Measurements from ENCODE around the gene KCNQ1OT1. TPM values are rescaled to one million over a fixed set of nuclear protein-coding genes. Genes with fewer than 3 reads are reported as not detected.
A peak's percentile ranks its signal among the peaks of the same experiment; 100 is the strongest.

KCNQ1OT1 gene
- total and polyA plus RNA-seq, 9 of the 15 experiments (the other 6 are each of a cell fraction or from before 2014, with no cell fraction given) = 0.04 to 2.3 (median 0.74) TPM

DNA sequence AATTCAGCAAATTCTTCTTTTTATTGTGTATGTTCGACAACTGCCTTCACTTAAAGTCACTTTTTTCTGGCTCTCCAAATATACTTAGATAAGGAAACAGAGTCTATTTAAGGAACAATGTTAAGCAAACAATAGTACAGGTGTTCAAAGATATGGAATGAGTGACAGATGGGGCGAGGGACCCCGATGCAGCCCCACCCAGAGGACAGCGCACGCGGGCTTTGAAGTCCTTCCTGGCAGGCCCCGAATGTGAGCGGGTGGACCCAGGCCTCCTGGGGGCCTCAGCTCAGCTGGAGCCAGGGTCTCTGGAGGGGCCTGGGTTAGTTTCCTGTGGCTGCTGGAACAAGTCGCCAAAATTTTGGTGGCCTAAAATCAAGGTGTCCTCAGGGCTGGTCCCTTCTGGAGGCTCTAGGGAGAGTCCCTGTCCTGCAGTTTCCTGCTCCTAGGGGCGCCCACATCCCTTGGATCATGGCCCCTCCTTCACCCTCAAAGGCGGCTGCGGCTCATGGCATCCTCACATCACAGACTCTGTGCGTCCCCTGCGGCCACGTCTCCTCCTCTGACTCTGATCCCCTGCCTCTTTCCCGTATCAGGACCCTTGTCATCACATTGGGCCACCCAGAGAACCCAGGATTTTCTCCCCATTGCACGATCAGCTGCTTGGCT, 40.6 kb upstream of the KCNQ1OT1 start (continued):
- TF ChIP-seq, protein P1, sequence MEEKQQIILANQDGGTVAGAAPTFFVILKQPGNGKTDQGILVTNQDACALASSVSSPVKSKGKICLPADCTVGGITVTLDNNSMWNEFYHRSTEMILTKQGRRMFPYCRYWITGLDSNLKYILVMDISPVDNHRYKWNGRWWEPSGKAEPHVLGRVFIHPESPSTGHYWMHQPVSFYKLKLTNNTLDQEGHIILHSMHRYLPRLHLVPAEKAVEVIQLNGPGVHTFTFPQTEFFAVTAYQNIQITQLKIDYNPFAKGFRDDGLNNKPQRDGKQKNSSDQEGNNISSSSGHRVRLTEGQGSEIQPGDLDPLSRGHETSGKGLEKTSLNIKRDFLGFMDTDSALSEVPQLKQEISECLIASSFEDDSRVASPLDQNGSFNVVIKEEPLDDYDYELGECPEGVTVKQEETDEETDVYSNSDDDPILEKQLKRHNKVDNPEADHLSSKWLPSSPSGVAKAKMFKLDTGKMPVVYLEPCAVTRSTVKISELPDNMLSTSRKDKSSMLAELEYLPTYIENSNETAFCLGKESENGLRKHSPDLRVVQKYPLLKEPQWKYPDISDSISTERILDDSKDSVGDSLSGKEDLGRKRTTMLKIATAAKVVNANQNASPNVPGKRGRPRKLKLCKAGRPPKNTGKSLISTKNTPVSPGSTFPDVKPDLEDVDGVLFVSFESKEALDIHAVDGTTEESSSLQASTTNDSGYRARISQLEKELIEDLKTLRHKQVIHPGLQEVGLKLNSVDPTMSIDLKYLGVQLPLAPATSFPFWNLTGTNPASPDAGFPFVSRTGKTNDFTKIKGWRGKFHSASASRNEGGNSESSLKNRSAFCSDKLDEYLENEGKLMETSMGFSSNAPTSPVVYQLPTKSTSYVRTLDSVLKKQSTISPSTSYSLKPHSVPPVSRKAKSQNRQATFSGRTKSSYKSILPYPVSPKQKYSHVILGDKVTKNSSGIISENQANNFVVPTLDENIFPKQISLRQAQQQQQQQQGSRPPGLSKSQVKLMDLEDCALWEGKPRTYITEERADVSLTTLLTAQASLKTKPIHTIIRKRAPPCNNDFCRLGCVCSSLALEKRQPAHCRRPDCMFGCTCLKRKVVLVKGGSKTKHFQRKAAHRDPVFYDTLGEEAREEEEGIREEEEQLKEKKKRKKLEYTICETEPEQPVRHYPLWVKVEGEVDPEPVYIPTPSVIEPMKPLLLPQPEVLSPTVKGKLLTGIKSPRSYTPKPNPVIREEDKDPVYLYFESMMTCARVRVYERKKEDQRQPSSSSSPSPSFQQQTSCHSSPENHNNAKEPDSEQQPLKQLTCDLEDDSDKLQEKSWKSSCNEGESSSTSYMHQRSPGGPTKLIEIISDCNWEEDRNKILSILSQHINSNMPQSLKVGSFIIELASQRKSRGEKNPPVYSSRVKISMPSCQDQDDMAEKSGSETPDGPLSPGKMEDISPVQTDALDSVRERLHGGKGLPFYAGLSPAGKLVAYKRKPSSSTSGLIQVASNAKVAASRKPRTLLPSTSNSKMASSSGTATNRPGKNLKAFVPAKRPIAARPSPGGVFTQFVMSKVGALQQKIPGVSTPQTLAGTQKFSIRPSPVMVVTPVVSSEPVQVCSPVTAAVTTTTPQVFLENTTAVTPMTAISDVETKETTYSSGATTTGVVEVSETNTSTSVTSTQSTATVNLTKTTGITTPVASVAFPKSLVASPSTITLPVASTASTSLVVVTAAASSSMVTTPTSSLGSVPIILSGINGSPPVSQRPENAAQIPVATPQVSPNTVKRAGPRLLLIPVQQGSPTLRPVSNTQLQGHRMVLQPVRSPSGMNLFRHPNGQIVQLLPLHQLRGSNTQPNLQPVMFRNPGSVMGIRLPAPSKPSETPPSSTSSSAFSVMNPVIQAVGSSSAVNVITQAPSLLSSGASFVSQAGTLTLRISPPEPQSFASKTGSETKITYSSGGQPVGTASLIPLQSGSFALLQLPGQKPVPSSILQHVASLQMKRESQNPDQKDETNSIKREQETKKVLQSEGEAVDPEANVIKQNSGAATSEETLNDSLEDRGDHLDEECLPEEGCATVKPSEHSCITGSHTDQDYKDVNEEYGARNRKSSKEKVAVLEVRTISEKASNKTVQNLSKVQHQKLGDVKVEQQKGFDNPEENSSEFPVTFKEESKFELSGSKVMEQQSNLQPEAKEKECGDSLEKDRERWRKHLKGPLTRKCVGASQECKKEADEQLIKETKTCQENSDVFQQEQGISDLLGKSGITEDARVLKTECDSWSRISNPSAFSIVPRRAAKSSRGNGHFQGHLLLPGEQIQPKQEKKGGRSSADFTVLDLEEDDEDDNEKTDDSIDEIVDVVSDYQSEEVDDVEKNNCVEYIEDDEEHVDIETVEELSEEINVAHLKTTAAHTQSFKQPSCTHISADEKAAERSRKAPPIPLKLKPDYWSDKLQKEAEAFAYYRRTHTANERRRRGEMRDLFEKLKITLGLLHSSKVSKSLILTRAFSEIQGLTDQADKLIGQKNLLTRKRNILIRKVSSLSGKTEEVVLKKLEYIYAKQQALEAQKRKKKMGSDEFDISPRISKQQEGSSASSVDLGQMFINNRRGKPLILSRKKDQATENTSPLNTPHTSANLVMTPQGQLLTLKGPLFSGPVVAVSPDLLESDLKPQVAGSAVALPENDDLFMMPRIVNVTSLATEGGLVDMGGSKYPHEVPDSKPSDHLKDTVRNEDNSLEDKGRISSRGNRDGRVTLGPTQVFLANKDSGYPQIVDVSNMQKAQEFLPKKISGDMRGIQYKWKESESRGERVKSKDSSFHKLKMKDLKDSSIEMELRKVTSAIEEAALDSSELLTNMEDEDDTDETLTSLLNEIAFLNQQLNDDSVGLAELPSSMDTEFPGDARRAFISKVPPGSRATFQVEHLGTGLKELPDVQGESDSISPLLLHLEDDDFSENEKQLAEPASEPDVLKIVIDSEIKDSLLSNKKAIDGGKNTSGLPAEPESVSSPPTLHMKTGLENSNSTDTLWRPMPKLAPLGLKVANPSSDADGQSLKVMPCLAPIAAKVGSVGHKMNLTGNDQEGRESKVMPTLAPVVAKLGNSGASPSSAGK (IDR thresholded peaks at IDR 0.05) = no peak
- TF ChIP-seq TAL1 (IDR thresholded peaks at IDR 0.05) (0 out of 2 replicates have a peak, but pooled peaks have one; percentile 37), MEF2A (IDR thresholded peaks at IDR 0.05; ENCODE audit: control insufficient read depth, low read depth, low read length) (peak; percentile 87)
